Jurkat, Clone E6-1 (cell line): ENCODE measurements around the gene CTNND2.
A peak's percentile ranks its signal among the peaks of the same experiment; 100 is the strongest.

Experiments used
- DNase-seq: peaks from one replicate; pipeline ENCODE4 v3.0.0-alpha.2; 2011; ENCODE audit warnings: low read depth, low spot score
- H3K4me3 ChIP-seq: 2 replicates; pipeline ENCODE4 v1.5.1; 2011; ENCODE audit warnings: mild to moderate bottlenecking, low read length, control low read depth, moderate library complexity

Gene CTNND2

DNA sequence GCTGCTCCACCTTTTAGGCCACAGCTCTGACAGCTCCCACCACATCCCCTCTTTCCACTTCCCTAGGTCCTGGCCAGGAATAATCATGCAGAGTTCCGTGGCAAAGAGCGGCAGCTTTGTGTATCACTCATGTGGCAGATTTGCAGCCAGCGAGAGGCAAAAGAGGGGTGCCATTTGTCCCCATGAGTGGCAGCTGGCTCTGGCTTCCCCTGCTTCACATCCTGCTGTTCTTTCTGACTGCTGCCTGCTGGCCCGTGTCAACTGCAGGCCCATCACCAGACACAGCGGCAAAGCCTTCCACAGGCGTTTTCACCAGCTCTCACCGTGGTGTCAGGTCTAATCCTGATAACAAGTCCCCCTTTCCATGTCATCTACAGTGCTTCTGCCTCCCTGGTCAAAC, 712.6 kb downstream of the CTNND2 start:
- H3K4me3 ChIP-seq, result no peak overlapping the region
- no peak for DNase-seq

GRCh38 chr5:11182441-11183080, 721.7 kb downstream of the CTNND2 start:
- no peak overlapping the region for H3K4me3 ChIP-seq
- DNase-seq, result peak; percentile 21

GRCh38 chr5:11181940-11182339, 722.3 kb downstream of the CTNND2 start:
- no peak for DNase-seq
- H3K4me3 ChIP-seq, result no peak overlapping the region

DNA sequence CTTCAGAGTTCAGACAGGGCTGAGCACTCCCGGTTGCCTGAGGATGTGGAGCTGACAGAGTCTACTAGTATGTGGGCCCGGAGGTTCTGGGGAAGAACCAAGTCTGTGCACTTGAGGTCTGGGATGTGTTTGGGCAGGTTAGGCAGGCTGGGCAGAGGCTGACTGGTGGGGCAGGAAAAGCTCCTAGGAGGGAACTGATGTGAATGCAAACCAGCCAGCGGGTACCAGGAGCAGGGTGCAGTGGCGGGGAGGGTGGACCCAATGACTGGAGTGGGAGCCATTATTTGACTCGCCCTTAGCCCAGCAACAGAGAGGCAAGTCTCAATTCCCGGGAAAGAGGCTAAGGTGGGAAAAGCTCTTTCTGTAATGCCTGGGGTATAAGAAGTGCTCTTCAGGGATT, 723.4 kb downstream of the CTNND2 start:
- no peak overlapping the region for H3K4me3 ChIP-seq
- no peak for DNase-seq

GRCh38 chr5:11177999-11178711, 726.1 kb downstream of the CTNND2 start:
- DNase-seq, result no peak
- H3K4me3 ChIP-seq, result no peak overlapping the region

GRCh38 chr5:11174591-11174990, 729.7 kb downstream of the CTNND2 start:
- no peak for DNase-seq

GRCh38 chr5:11172484-11172883, 731.8 kb downstream of the CTNND2 start:
- no peak overlapping the region for H3K4me3 ChIP-seq
- DNase-seq, result peak; percentile 58

More at GRCh38 chr5:11174591-11174990, 729.7 kb downstream of the CTNND2 start:
- H3K4me3 ChIP-seq, result no peak overlapping the region

DNA sequence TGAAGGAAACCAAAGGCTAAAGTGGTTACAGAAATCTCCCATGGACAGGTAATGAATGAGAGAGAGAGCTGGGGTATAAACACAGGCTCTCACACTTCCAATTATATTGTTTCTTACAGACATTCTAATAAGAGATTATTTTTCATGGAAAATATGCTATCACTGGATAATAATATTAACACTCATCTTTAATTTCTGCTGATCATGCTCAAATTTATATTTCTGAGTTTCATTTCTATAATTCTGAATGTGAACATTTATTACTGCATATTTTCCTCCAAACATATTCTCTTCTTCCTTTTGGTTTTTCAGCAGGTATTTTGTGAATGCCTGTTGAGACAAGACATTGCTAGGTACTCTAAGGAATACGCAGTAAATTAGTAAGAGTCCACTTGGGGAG, 733.0 kb downstream of the CTNND2 start:
- no peak overlapping the region for H3K4me3 ChIP-seq
- no peak for DNase-seq

DNA sequence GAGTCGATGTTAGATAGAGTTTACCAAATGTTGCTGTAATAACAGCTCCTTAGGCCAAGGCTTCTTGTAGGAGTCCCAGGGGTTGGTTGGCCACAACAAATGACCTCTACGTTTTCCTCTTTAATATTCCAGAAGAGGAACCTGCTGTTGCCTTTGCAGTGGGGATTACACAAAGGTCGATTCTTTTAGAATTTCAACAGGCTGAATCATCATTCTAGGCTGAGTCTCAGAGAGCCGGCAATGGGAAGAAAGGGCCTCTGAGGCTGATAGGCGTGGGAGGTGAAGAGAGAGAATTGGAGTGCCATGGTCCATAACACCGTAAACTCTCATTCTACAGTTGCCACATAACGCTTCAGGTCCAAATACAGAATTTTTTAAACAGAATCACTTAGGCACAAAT, 737.3 kb downstream of the CTNND2 start:
- no peak for DNase-seq
- H3K4me3 ChIP-seq, result no peak overlapping the region

GRCh38 chr5:11164531-11165294, 739.5 kb downstream of the CTNND2 start:
- no peak overlapping the region for H3K4me3 ChIP-seq
- DNase-seq, result no peak

GRCh38 chr5:11157132-11157531, 747.1 kb downstream of the CTNND2 start:
- DNase-seq, result no peak
- H3K4me3 ChIP-seq, result no peak overlapping the region

GRCh38 chr5:11153670-11154382, 750.4 kb downstream of the CTNND2 start:
- DNase-seq, result no peak

DNA sequence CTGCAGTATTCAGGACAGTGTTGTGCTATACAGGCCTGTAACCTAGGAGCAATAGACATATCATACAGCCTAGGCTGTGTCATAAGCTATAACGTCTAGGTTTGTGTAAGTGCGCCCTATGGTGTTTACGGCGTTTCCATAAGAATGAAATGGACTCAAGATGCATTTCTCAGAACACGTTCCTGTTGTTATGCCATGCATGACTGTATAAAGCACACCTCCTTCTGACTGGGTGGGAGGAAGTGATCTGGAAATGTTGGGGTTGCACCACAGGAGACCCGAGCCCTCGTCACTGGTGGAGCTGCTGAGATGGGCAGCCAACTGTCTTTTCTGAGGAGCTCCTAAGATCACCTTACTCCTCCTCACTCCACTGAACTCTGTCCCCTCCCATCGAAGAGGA, 751.9 kb downstream of the CTNND2 start:
- H3K4me3 ChIP-seq, result no peak overlapping the region
- DNase-seq, result no peak

More at GRCh38 chr5:11153670-11154382, 750.4 kb downstream of the CTNND2 start:
- no peak overlapping the region for H3K4me3 ChIP-seq

DNA sequence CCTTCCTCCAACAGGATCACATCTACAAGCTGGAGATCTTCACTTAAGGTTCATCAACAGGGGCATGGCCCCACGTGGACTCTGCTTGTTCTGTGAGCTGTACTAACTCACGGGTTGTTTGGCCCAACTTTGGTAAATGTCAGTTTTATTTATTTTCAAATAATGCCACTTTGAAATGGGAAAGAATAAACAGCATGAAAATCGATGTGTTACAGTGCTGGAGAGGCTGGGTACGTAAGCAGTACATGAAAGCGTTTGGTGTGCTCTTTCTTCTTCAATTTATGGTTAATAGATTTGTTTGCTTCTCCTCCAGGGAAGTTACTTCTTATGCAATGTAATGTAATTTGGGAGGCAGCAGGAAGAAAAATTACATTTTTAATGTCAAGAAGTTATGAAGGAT, 753.3 kb downstream of the CTNND2 start:
- no peak overlapping the region for H3K4me3 ChIP-seq
- no peak for DNase-seq

- no peak for DNase-seq
Observed at GRCh38 chr5:11148810-11149539, 755.3 kb downstream of the CTNND2 start.

DNA sequence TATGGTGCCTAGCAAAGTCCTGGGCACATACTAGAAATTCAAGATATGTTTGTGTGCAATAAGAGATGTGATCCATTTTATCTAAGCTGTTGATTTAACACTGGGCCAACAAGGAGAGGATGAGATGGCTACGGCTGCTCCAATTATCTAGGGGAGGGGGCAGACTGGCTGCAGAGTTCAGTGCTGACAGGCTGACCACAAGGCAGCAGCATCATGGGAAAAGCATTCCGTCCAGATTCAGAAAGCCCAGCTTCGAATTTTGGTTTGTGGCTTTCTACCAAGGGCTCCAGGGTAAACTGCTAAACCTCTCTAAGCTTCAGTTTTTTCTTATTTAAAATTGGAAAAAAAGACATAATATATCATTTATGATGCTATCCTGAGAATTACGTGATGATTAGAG, 758.1 kb downstream of the CTNND2 start:
- DNase-seq, result no peak
- no peak overlapping the region for H3K4me3 ChIP-seq

More at GRCh38 chr5:11148810-11149539, 755.3 kb downstream of the CTNND2 start:
- no peak overlapping the region for H3K4me3 ChIP-seq

DNA sequence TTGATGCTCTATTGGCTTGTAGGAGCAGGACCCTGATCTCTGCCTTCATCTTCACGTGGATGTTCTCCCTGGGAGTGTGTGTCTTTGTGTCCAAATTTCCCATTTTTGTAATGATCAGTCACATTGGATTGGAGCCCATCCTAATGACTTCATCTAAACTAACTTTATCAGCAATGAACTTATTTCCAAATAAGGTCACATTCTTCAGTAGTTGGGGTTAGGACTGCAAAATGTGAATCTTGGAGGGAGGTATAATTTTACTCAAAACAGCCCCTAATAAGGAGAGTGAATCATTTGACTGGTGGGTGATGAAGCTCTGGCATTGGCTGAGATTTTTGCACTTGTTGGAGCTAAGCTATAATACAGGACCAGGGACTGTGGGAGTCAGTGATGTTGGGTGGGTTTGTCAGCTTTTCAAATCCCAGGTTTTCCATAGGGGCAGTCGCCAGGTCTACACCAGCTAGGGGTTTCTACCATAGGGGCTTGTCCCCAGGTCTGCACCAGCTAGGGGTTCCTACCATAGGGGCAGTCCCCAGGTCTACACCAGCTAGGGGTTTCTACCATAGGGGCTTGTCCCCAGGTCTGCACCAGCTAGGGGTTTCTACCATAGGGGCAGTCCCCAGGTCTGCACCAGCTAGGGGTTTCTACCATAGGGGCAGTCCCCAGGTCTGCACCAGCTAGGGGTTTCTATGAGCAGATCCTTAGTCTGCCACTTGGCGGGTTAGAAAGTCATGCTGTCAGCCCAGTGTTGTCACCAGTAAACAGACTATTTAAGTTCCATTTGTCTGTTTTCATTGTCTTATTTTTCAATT, 760.6 kb downstream of the CTNND2 start:
- H3K4me3 ChIP-seq, result no peak overlapping the region
- DNase-seq, result no peak

- no peak overlapping the region for H3K4me3 ChIP-seq
- no peak for DNase-seq
Observed at GRCh38 chr5:11139217-11139865, 764.9 kb downstream of the CTNND2 start.
